NCI-H2107 treated with DMSO at 0.1 percent for 48 hours (cell line): ENCODE data around the gene ACP2.
"Not testable (repeated sequence)": the region's sequence is repeated elsewhere in the genome, so short reads cannot be mapped to it uniquely, and the experiment has no call there.

Experiments
- DNase-seq: peaks from one replicate; lab custom pipeline; 2025; ENCODE audit not compliant: unreplicated experiment; lab: John Stamatoyannopoulos, UW

Gene ACP2

GRCh38 chr11:47208008-47208552, 40.5 kb downstream of the ACP2 start:
- DNase-seq, result not testable (repeated sequence)

- DNase-seq, result no peak
Observed at GRCh38 chr11:47207459-47207858, 41.2 kb downstream of the ACP2 start.

DNA sequence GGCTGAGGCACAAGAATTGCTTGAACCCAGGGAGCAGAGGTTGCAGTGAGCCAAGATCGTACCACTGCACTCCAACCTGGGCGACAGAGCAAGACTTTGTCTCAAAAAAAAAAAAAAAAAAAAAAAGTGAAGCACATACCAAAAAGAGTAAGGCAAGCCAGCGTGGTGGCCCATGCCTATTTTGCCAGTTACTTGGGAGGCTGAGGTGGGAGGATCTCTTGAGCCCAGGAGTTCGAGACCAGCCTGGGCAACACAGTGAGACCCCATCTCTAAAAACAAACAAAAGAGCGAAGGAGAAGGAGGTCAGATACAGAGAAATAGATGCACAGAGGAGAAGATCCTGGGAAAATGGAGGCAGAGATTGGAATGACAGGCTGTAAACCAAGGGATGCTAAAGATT, 42.0 kb downstream of the ACP2 start:
- not testable (repeated sequence) for DNase-seq

DNA sequence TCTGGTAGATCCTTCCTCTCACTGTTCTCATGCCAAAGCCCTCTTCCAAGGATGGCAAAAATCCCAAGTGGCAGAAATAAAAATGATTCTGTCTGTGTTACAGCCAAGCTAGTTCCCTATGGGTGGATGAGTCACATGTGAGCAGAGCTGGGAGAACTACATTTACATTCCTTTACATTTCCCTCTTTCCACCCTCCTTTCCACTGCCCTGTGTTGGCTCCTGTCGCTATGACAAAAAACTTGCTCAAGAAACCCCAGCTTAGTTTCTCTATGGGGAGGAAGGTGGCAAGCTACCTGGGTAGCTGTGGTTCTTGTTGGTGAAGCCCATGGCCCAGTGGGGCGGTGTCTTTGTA, 44.0 kb downstream of the ACP2 start:
- no peak for DNase-seq

GRCh38 chr11:47202576-47202975, 46.0 kb downstream of the ACP2 start:
- DNase-seq, result no peak

GRCh38 chr11:47201015-47201414, 47.6 kb downstream of the ACP2 start:
- DNase-seq, result no peak

DNA sequence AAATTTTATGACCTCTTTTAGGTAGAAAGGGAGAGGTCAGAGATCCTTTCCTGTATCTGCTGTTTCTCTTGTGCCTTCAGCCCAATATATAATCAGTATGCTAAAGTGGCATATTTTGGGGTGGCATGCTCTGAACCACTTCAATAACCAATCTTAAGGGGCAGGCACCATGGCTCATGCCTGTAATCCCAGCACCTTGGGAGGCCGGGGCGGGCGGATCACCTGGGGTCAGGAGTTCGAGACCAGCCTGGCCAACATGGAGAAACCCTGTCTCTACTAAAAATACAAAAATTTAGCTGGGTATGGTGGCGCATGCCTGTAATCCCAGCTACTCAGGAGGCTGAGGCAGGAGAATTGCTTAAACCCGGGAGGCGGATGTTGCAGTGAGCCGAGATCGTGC, 50.5 kb downstream of the ACP2 start:
- DNase-seq, result not testable (repeated sequence)

GRCh38 chr11:47192111-47192510, 56.5 kb downstream of the ACP2 start:
- DNase-seq, result no peak

DNA sequence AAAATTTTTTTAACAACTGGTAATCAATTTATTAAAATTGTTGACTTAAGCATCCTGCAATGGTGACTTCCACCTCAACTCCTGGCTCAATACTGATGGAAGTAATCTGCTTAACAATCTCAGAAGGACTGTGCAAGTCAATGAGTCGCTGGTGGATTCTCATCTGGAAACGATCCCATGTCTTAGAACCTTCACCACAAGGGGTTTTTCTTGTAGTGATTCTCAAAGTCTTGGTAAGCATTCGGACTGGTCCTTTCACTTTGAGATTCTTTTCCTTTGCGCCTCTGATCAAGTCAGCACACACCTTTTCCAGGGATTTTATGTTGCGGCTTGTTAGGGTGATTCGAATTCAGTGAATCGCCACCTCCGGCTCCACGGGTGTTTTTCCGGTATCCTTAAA, 57.5 kb downstream of the ACP2 start:
- DNase-seq, result not testable (repeated sequence)
